Measurements from ENCODE around the gene FAM53B. TPM values are rescaled to one million over a fixed set of nuclear protein-coding genes. Genes with fewer than 3 reads are reported as not detected.
A peak's percentile ranks its signal among the peaks of the same experiment; 100 is the strongest.

FAM53B gene
- total and polyA plus RNA-seq, 7 experiments from 2014 or later = 3.9 to 51.5 (median 27.7) TPM

DNA sequence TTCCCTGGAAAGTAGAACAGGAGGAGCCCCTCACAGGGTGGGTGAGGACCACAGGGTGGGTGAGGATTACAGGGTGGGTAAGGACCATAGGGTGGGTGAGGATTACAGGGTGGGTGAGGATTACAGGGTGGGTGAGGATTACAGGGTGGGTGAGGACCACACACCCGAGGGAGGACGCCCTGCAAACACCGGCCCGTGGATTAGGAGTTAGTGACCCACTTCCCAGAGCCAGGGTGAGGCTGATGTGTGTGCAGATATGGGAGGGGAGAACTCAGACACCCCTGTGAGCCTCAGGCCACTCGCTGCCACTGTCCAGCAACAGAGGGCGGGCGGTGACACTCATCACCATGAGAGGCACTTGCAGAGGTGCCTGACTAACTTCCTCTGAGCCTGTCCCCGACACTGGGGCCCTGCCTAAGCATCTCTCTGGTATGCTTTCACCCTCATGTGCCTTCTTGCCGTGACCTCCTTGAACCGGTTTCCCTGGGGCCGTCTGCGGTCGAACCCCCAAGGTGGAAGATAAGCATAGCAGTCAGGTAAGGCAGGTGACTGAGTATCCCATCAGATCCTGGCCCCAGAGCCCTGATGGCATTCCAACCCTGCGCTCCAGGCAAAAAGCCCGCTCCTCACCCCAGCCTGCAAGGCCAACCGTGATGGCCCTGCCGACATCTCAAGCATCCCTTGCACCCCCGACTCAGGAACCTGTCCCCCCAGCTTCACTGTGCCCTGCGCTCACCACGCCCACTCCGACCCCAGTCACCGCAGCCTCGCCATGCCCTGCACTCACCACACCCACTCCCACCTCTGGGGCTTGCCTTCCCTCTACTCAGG, 74.1 kb downstream of the FAM53B start:
- CTCF ChIA-PET = interaction anchor here (1.8 to 3.4 kb wide), 3 partner anchors 8 to 71 kb away, joined by 6 to 25 read pairs (median 8); no protein-coding TSS in a partner anchor
- POLR2A ChIA-PET = interaction anchor here (1.2 to 7.8 kb wide), 6 partner anchors 11 to 54 kb away, joined by 3 to 74 read pairs (median 13); no protein-coding TSS in a partner anchor
- Mint-ChIP-seq H3K36me3 (peaks cover 3 to 17% (median 4%) of the 10 kb centered on the region in 5 donors), H3K4me3 (peak overlapping the region in 8 of 10 donors; percentile 64 to 93 (median 74)), H3K27me3 (no peaks in the 10 kb centered on the region), H3K4me1 (peaks cover 31 to 82% (median 73%) of the 10 kb centered on the region in 7 donors), H3K27ac (peak overlapping the region in 8 of 9 donors; percentile 44 to 91 (median 89)), H3K9me3 (no peaks in the 10 kb centered on the region)
- peak; percentile 34 for ATAC-seq
- H3K4me3 ChIP-seq (ENCODE audit: low read length) = no peak overlapping the region
- no peaks in the 10 kb centered on the region for H3K27me3 ChIP-seq (ENCODE audit: control insufficient read depth in 2 of 2, insufficient read depth in 2 of 2, low read length in 2 of 2)
- H3K36me3 ChIP-seq (ENCODE audit: control insufficient read depth in 2 of 3, insufficient read depth in 3 of 3, low read length in 3 of 3) = no peaks in the 10 kb centered on the region
- H3K4me1 ChIP-seq (ENCODE audit: control insufficient read depth in 2 of 2, insufficient read depth in 2 of 2, low read length in 2 of 2) = peaks cover 68 to 86% of the 10 kb centered on the region in 2 donors
- no peaks in the 10 kb centered on the region for H3K9me3 ChIP-seq (ENCODE audit: control insufficient read depth in 2 of 3, low read length in 3 of 3)
- H3K27ac ChIP-seq (ENCODE audit: low read depth, low read length) = no peak overlapping the region
- intact Hi-C loops (cut with micrococcal nuclease) = no loop called here
- DNase-seq = no peak

DNA sequence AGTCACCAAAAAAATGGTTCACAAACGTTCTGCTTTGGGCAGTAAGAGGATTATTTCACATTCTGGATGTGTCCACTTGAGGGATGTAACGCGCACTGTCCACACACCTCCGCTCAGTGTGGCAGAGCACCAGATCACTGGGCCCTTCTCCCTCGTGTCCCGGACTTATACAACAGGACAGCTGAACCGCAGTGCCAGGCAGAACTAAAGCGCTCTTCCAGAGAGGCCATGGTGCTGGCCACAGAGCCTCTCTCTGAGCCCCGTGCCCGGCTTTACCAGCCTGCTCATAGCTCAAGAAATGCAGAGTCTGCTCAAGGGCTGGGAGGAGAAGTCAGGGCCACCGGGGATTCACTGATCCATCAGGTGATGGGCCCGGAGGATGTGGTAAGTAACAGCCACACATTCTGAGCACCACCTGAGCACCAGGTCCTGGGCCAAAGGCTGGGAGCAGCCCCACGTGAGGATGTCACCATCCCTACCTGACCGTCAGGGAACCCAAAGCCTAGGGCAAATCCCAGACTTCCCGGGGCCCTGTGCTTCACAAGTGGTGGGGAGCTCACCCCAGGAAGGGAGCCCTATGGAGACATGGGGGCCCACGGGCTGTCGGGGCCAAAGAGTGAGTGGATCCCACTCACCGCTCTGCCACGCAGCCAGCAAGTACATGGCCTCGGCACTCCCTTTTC, 74.9 kb downstream of the FAM53B start:
- ATAC-seq (no peak), DNase-seq (no peak)
- POLR2A ChIA-PET = interaction anchor here (1.4 kb wide), 1 partner anchor 17 kb away, joined by 3 read pairs; no protein-coding TSS in a partner anchor
- H3K9me3 ChIP-seq (ENCODE audit: control insufficient read depth in 2 of 3, low read length in 3 of 3) = no peaks in the 10 kb centered on the region
- peaks cover 0 to 14% (median 6%) of the 10 kb centered on the region in 5 donors for H3K36me3 Mint-ChIP-seq
- no peaks in the 10 kb centered on the region for H3K36me3 ChIP-seq (ENCODE audit: control insufficient read depth in 2 of 3, insufficient read depth in 3 of 3, low read length in 3 of 3)
- CTCF ChIA-PET = no interaction called here
- H3K27ac ChIP-seq (ENCODE audit: low read depth, low read length) = no peak overlapping the region
- intact Hi-C loops (cut with micrococcal nuclease) = no loop called here
- peak overlapping the region in 4 of 9 donors; percentile 25 to 90 (median 55) for H3K27ac Mint-ChIP-seq
- no peaks in the 10 kb centered on the region for H3K27me3 Mint-ChIP-seq
- H3K4me3 Mint-ChIP-seq = no peak overlapping the region
- peaks cover 60 to 85% of the 10 kb centered on the region in 2 donors for H3K4me1 ChIP-seq (ENCODE audit: control insufficient read depth in 2 of 2, insufficient read depth in 2 of 2, low read length in 2 of 2)
- H3K4me3 ChIP-seq (ENCODE audit: low read length) = no peak overlapping the region
- H3K9me3 Mint-ChIP-seq = no peaks in the 10 kb centered on the region
- H3K4me1 Mint-ChIP-seq = peaks cover 28 to 78% (median 70%) of the 10 kb centered on the region in 7 donors
- no peaks in the 10 kb centered on the region for H3K27me3 ChIP-seq (ENCODE audit: control insufficient read depth in 2 of 2, insufficient read depth in 2 of 2, low read length in 2 of 2)

DNA sequence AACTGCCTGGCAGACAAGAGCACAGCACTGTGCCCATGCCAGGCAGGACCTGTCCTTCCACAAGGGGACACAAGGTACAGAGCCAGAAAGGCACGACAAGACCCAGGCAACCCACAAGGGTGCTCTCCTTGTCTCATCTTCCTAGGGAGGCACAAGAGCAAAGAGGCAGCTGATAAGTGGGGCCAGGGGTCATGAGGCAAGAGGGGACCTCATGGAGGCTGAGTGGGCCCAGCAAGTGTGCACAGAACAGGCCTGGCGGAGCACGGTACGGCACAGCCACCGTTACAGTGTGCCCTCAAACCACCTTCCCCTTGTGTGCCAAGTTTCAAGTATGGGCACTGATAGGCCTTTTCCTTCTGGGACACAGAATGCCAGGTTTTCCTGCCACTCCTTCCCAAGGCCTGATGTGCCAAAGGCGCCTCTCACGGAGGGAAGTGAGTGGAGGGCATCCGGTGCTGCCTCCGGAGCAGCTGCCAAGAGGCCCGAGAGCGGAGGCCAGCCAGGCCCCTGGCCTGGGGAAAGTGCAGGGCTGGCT, 75.6 kb downstream of the FAM53B start:
- Mint-ChIP-seq H3K27ac (peak overlapping the region in 2 of 9 donors; percentile 36 to 61), H3K4me3 (peak overlapping the region in 2 of 10 donors; percentile 2 to 25), H3K9me3 (no peaks in the 10 kb centered on the region), H3K36me3 (peaks cover 0 to 14% (median 5%) of the 10 kb centered on the region in 5 donors), H3K4me1 (peaks cover 28 to 71% (median 63%) of the 10 kb centered on the region in 7 donors), H3K27me3 (no peaks in the 10 kb centered on the region)
- DNase-seq (no peak), ATAC-seq (no peak)
- Histone ChIP-seq H3K36me3 (ENCODE audit: control insufficient read depth in 2 of 3, insufficient read depth in 3 of 3, low read length in 3 of 3) (no peaks in the 10 kb centered on the region), H3K9me3 (ENCODE audit: control insufficient read depth in 2 of 3, low read length in 3 of 3) (no peaks in the 10 kb centered on the region), H3K27ac (ENCODE audit: low read depth, low read length) (no peak overlapping the region), H3K27me3 (ENCODE audit: control insufficient read depth in 2 of 2, insufficient read depth in 2 of 2, low read length in 2 of 2) (no peaks in the 10 kb centered on the region), H3K4me1 (ENCODE audit: control insufficient read depth in 2 of 2, insufficient read depth in 2 of 2, low read length in 2 of 2) (peaks cover 53 to 81% of the 10 kb centered on the region in 2 donors), H3K4me3 (ENCODE audit: low read length) (no peak overlapping the region)
- POLR2A ChIA-PET = interaction anchor here (1.1 to 1.4 kb wide), 3 partner anchors 16 to 38 kb away, joined by 3 to 4 read pairs (median 4); no protein-coding TSS in a partner anchor
- CTCF ChIA-PET = interaction anchor here (1.8 kb wide), 1 partner anchor 19 kb away, joined by 4 read pairs; no protein-coding TSS in a partner anchor
- intact Hi-C loops (cut with micrococcal nuclease) = no loop called here

DNA sequence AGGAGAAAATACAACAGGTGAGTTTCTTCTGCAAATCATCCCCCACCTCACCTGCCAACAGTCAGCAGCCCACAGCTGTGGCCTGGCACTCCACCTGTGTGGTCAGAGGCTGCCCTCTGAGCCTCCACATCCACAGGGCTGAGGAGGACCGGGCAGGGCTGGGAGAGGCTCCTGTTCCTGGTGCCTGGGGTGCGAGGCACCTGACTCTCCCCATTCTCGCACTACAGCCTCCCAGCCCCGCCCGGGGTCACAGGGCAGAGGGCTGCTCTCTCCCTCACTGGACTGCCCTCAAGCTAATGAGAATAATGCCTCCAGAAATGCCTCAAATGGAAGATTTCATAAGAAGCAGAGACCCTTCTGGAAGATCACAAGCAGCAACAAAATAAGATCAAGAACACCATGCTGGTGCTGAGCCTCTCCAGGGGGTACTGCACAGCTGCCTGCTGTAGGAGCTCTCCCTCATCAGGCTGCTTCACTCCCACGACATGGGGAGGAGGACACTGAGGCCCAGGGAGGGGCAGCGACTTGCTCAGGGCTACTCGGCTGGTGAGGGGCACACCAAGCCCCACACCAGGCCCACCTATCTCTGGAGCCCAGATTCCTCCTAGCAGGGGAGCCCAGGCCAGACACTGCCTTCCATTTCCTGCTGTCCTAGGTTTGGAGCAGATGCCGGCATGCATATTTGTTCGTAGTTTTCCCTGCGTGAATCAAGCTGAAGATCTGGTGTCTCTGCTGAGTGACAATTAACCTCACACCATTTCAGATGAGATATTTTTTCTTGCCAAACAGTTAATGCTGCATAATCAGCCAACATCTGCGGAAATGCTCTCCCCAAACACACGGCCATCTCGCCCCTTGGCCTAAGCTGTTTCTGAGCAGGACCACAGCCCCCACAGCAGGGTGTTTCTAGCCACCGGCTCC, 76.5 kb downstream of the FAM53B start:
- Histone ChIP-seq H3K27me3 (ENCODE audit: control insufficient read depth in 2 of 2, insufficient read depth in 2 of 2, low read length in 2 of 2) (no peaks in the 10 kb centered on the region), H3K4me3 (ENCODE audit: low read length) (no peak overlapping the region), H3K9me3 (ENCODE audit: control insufficient read depth in 2 of 3, low read length in 3 of 3) (no peaks in the 10 kb centered on the region), H3K36me3 (ENCODE audit: control insufficient read depth in 2 of 3, insufficient read depth in 3 of 3, low read length in 3 of 3) (peaks cover 0 to 6% (median 0%) of the 10 kb centered on the region in 3 experiments), H3K4me1 (ENCODE audit: control insufficient read depth in 2 of 2, insufficient read depth in 2 of 2, low read length in 2 of 2) (peaks cover 44 to 72% of the 10 kb centered on the region in 2 donors), H3K27ac (ENCODE audit: low read depth, low read length) (no peak overlapping the region)
- ATAC-seq = no peak
- intact Hi-C loops (cut with micrococcal nuclease) = no loop called here
- Mint-ChIP-seq H3K27ac (peak overlapping the region in 3 of 9 donors; percentile 36 to 61 (median 46)), H3K36me3 (peaks cover 0 to 19% (median 5%) of the 10 kb centered on the region in 5 donors), H3K9me3 (no peaks in the 10 kb centered on the region), H3K4me3 (no peak overlapping the region), H3K4me1 (peaks cover 20 to 62% (median 54%) of the 10 kb centered on the region in 7 donors), H3K27me3 (no peaks in the 10 kb centered on the region)
- POLR2A ChIA-PET = interaction anchor here (1.1 to 1.6 kb wide), 4 partner anchors 10 to 37 kb away, joined by 3 to 4 read pairs (median 4); no protein-coding TSS in a partner anchor
- no peak for DNase-seq
- CTCF ChIA-PET = interaction anchor here (0.9 to 1.8 kb wide), 2 partner anchors 18 to 55 kb away, joined by 4 read pairs; no protein-coding TSS in a partner anchor

DNA sequence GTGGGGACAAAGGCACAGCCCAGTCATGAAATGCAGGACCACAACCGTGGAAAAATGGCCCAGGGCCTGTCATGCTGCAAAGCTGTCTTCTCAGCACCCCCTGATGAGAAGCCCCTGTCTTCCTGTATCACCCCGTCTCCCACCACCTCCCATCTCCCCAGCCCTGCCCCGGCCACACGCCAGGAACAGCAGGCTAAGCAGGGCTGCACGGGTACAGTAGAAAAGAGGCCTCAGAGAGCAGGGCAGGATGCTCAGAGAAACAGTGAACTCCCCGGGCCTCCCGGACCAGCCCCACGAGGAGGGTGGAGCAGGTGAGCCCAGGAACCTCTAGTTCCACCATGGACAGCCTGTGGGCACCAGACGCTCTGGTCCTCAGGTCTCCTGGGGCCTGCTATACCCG, 77.7 kb downstream of the FAM53B start:
- Mint-ChIP-seq H3K4me1 (peaks cover 12 to 56% (median 45%) of the 10 kb centered on the region in 7 donors), H3K4me3 (no peak overlapping the region), H3K27ac (peak overlapping the region in 1 of 9 donors; percentile 20), H3K36me3 (peaks cover 0 to 27% (median 5%) of the 10 kb centered on the region in 5 donors), H3K27me3 (no peaks in the 10 kb centered on the region), H3K9me3 (no peaks in the 10 kb centered on the region)
- Histone ChIP-seq H3K27me3 (ENCODE audit: control insufficient read depth in 2 of 2, insufficient read depth in 2 of 2, low read length in 2 of 2) (no peaks in the 10 kb centered on the region), H3K4me1 (ENCODE audit: control insufficient read depth in 2 of 2, insufficient read depth in 2 of 2, low read length in 2 of 2) (peaks cover 32 to 66% of the 10 kb centered on the region in 2 donors), H3K4me3 (ENCODE audit: low read length) (no peak overlapping the region), H3K36me3 (ENCODE audit: control insufficient read depth in 2 of 3, insufficient read depth in 3 of 3, low read length in 3 of 3) (peaks cover 0 to 6% (median 0%) of the 10 kb centered on the region in 3 experiments), H3K9me3 (ENCODE audit: control insufficient read depth in 2 of 3, low read length in 3 of 3) (no peaks in the 10 kb centered on the region), H3K27ac (ENCODE audit: low read depth, low read length) (no peak overlapping the region)
- no peak for DNase-seq
- ATAC-seq = no peak
- POLR2A ChIA-PET = interaction anchor here (1.2 to 1.6 kb wide), 2 partner anchors 11 to 19 kb away, joined by 3 to 4 read pairs; no protein-coding TSS in a partner anchor
- intact Hi-C loops (cut with micrococcal nuclease) = no loop called here
- CTCF ChIA-PET = interaction anchor here (0.5 to 1.6 kb wide), 6 partner anchors 10 to 74 kb away, joined by 3 to 5 read pairs (median 3); no protein-coding TSS in a partner anchor

All from naive thymus-derived CD4-positive, alpha-beta T cell (primary cell).